Fibroblast of skin of right biceps (primary cell): ENCODE measurements around the gene GMDS.
"Not testable (repeated sequence)": the region's sequence is repeated elsewhere in the genome, so short reads cannot be mapped to it uniquely, and the experiment has no call there.

Experiments used
- DNase-seq: peaks from one replicate; pipeline ENCODE4 v3.0.0-alpha.2; 2013

GMDS gene

GRCh38 chr6:1760876-1761275, 484.5 kb downstream of the GMDS start:
- DNase-seq = no peak

DNA sequence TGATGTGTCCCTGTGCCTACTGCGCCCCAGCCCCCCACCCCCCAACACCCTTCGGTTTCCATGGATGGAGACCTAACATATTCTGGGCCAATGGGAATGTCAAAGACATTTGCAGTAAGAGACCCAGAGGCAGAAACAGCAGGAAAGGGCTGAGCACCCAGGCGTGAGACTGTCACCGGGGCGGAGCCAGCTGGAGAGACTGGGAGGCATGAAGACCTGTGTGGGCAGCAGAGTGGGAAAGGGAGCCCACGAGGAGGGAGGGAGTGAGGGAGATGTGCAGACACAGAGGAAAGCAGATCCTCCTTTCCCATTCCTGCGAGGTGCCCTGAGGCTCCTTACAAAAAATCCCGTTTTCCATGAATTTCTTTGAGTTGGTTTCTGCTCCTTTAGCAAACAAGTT, 485.5 kb downstream of the GMDS start:
- no peak for DNase-seq

DNA sequence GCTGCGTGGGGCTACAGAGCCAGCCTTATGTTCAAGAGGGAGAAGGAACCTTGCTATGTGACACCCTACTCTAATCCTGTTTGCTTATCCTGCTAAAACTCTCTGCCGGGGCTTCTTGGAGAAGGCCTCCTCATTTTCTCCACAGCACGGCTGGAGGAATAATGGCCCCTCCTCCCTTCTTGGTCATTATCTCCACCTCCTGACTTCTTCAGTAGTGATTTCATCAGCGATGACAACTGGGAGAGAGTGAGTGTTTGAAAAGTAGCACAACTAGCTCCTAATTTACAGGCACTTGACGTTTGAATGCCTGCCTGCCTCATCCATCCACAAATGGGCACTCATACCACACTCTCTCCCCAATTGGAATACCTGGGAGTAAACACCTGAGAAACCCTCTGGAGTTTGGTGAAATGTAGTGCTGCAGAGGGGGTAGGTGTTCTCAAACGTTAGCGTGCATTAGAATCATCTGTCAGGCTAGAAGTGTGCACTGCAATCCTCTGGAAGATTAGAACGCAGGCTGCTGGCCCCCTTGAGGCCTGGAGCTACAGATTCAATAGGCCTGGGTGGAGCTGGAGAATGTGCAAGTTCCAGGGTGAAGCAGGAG, 487.2 kb downstream of the GMDS start:
- peak; percentile 65 for DNase-seq

GRCh38 chr6:1757131-1757530, 488.3 kb downstream of the GMDS start:
- DNase-seq = no peak

GRCh38 chr6:1756472-1757129, 488.8 kb downstream of the GMDS start:
- DNase-seq = no peak

GRCh38 chr6:1751063-1751462, 494.3 kb downstream of the GMDS start:
- not testable (repeated sequence) for DNase-seq

- no peak for DNase-seq
These were observed 496.4 kb downstream of the GMDS start for GRCh38 chr6:1749041-1749440.

GRCh38 chr6:1747531-1747930, 497.9 kb downstream of the GMDS start:
- no peak for DNase-seq

GRCh38 chr6:1747003-1747402, 498.4 kb downstream of the GMDS start:
- DNase-seq = no peak

DNA sequence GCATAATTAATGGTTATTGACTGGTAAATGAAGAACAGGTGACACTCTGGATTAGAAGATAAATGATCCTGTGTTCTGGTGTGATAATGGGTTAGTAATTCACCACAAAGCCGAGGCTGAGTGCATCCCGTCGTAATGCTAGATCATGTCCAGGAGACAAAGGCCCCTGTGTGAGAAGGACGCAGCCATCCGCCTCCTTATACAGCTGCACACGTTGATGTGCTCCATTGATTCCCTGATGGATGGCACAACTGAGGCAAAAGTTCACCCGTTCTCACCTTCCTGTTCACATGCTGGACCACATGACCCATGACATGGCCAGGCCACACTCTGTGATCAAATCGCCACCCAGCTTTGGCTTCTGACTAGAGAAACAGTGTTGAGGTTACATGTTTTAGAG, 499.6 kb downstream of the GMDS start:
- DNase-seq = no peak

DNA sequence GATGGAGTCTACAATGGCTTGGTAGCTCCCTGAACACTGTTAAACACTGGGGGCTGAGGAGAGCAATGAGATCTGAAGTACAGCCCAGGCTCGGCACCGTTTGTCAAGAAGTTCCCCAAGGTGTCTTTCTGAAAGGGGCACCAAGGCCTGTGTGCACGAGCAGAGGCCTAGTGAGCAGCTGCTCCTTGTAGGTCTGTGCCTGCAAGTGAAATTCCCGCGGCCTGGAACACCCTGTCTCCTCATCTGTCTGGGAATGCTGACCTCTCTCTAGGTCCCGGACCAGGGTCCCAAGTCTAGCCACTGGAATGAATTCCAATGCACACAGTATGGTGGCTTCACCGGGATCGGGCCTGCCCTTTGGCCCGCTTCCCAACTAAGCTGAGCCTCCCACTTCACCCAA, 500.9 kb downstream of the GMDS start:
- DNase-seq = no peak

DNA sequence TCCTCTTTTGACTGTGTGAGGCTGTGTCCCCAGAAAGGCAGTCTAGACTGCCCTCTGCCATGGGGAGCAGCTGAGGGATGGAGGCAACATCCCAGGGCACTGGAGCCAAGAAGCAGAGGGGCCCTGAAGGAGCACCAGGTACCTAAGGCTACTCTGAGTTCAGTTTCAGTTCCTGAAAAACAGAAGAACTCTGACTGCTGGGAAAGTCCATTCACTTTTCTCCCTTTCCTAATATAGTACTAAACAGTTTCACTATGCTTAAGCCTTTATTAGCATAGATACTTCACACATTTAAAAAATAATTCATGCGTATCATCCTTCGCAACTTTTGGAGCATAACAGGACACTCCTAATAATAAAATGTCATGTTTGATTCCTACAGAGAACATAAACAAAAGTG, 505.7 kb downstream of the GMDS start:
- DNase-seq = no peak

GRCh38 chr6:1739220-1739619, 506.2 kb downstream of the GMDS start:
- DNase-seq = no peak

- no peak for DNase-seq
These were observed 506.8 kb downstream of the GMDS start for GRCh38 chr6:1738558-1739081.

- DNase-seq = no peak
These were observed 507.7 kb downstream of the GMDS start for GRCh38 chr6:1737463-1738311.

GRCh38 chr6:1736346-1737105, 508.9 kb downstream of the GMDS start:
- no peak for DNase-seq

- DNase-seq = no peak
These were observed 510.1 kb downstream of the GMDS start for GRCh38 chr6:1735239-1735803.

DNA sequence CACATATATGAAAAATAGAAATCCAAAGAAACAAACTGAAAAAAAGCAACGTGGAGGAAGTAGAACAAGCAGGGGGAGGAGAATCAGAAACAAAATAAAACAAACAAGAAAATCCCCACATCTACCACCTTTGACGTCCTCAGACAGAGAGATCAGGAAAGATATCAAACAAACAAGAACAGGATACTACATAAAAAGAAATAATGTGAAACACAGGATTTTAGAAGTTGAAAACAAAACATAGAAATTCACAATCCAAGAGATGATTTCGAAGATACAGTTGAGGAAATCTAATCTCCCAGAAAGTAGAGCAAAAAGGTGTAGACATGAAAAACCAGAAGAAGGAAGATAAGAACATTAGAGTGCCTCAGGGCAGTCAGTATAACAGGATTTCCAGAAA, 514.5 kb downstream of the GMDS start:
- DNase-seq = no peak

GRCh38 chr6:1729750-1730140, 515.7 kb downstream of the GMDS start:
- DNase-seq = no peak

- no peak for DNase-seq
These were observed 516.2 kb downstream of the GMDS start for GRCh38 chr6:1729133-1729749.

- DNase-seq = no peak
These were observed 519.0 kb downstream of the GMDS start for GRCh38 chr6:1726341-1726768.

GRCh38 chr6:1724616-1725015, 520.8 kb downstream of the GMDS start:
- no peak for DNase-seq
